ENCODE data around the gene ANKRD33B.

GRCh38 chr5:10553476-10553875 is 10.4 kb upstream of the ANKRD33B start:
- no peak for TF ChIP-seq EZH2 (IDR thresholded peaks at IDR 0.05)
- no peak for TF ChIP-seq CTCF (IDR thresholded peaks at IDR 0.05)

Data from neural progenitor cell (in vitro differentiated cells).